K562 treated with DMSO at 1 percent for 48 hours (cell line): ENCODE results near the gene EMSY. TPM values are rescaled to one million over a fixed set of nuclear protein-coding genes. Genes with fewer than 3 reads are reported as not detected.

ENCODE experiments used
- total RNA-seq: library from RNA; unstranded; fragments of 300-600 nt; gene quantifications from 2 replicates; pipeline ENCODE4 v1.2.3, GENCODE V29; 2022; ENCODE audit warnings: low replicate concordance; ENCODE audit errors: extremely low read depth

The EMSY gene, protein sequence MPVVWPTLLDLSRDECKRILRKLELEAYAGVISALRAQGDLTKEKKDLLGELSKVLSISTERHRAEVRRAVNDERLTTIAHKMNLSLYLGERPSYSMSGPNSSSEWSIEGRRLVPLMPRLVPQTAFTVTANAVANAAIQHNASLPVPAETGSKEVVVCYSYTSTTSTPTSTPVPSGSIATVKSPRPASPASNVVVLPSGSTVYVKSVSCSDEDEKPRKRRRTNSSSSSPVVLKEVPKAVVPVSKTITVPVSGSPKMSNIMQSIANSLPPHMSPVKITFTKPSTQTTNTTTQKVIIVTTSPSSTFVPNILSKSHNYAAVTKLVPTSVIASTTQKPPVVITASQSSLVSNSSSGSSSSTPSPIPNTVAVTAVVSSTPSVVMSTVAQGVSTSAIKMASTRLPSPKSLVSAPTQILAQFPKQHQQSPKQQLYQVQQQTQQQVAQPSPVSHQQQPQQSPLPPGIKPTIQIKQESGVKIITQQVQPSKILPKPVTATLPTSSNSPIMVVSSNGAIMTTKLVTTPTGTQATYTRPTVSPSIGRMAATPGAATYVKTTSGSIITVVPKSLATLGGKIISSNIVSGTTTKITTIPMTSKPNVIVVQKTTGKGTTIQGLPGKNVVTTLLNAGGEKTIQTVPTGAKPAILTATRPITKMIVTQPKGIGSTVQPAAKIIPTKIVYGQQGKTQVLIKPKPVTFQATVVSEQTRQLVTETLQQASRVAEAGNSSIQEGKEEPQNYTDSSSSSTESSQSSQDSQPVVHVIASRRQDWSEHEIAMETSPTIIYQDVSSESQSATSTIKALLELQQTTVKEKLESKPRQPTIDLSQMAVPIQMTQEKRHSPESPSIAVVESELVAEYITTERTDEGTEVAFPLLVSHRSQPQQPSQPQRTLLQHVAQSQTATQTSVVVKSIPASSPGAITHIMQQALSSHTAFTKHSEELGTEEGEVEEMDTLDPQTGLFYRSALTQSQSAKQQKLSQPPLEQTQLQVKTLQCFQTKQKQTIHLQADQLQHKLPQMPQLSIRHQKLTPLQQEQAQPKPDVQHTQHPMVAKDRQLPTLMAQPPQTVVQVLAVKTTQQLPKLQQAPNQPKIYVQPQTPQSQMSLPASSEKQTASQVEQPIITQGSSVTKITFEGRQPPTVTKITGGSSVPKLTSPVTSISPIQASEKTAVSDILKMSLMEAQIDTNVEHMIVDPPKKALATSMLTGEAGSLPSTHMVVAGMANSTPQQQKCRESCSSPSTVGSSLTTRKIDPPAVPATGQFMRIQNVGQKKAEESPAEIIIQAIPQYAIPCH (N-terminal part only)
- not detected in 2 replicates for total RNA-seq

DNA sequence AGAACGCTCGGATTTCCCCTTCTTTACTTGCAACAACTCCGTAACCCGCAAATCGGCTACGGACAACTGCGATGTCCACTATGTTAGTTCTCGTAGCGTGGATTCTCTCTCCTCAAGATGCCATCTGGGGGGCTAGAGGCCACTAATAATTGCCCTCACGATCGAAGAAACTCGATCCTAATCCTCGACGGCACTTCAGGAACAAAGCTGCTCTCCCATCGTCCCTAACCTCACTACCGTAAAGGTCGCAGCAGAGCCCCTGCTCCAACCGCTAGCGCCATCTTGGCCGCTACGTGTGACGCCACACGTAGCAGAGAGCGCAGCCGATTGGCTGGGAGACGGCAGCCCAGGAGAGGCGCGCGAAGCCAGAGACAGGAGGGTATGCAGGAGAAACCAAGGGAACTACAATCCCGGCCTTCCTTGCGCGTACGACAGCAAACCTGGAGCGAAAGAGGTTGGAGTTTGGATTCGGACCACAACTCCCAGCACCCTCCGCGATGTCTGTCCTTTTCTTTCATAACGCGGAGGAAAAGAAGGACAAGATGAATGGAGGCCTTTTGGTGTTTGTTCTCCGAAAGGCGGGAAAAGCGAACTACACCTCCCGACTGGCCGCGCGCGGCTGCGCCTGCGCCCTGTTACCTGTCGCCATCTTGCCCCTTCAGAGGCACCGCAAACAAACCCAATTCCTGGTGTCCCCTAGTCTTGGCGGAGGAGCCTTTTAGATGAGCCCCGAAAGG lies at the start of gene EMSY:
TSS of gene EMSY (plus strand) at position 635 of the 737 bp plus-strand sequence. CDS start 1,921 bp downstream, outside the sequence.

Other genes starting within 250 kb of the EMSY start
- gene WNT11, start 238.5 kb upstream of the EMSY start, total RNA-seq: not detected in 2 replicates
- gene THAP12, start 63.9 kb upstream of the EMSY start, total RNA-seq: not detected in 2 replicates
- not detected in 2 replicates for gene GVQW3, start 63.7 kb upstream of the EMSY start, total RNA-seq
- gene LRRC32, start 225.7 kb downstream of the EMSY start, total RNA-seq: not detected in 2 replicates